Lung (tissue), 12 donors: Measurements from ENCODE around the gene LCORL. TPM values are rescaled to one million over a fixed set of nuclear protein-coding genes. Genes with fewer than 3 reads are reported as not detected.
A peak's percentile ranks its signal among the peaks of the same experiment; 100 is the strongest.

Experiments used
- ATAC-seq: fragments of 200-7000 bp; cut with Tn5 transposase; one replicate; pipeline ENCODE4 v1.9.1; 2020; ENCODE audit warnings: moderate number of reproducible peaks; ENCODE audit not compliant: insufficient read depth, low FRiP score
- DNase-seq, 3 donors: peaks; one replicate each; pipeline ENCODE4 v3.0.0-alpha.2; 2013 to 2017
- H3K27ac ChIP-seq, 2 donors: one replicate each; pipeline ENCODE4 v1.5.1; 2013; ENCODE audit warnings: mild to moderate bottlenecking in 2 of 2, moderate library complexity in 2 of 2, control low read depth in 1 of 2, inconsistent platforms in 1 of 2, low read depth in 1 of 2, low read length in 1 of 2
- H3K27me3 ChIP-seq, 3 donors: one replicate each; pipeline ENCODE4 v1.5.1; 2013; ENCODE audit warnings: low read length in 2 of 3; ENCODE audit not compliant: control insufficient read depth in 3 of 3, insufficient read depth in 3 of 3
- H3K36me3 ChIP-seq, 4 donors: one replicate each; pipeline ENCODE4 v1.5.1; 2013; ENCODE audit warnings: low read length in 4 of 4, mild to moderate bottlenecking in 1 of 4, moderate library complexity in 1 of 4; ENCODE audit not compliant: control insufficient read depth in 4 of 4, insufficient read depth in 4 of 4
- H3K4me1 ChIP-seq, 5 donors: one replicate each; pipeline ENCODE4 v1.5.1; 2013; ENCODE audit warnings: low read length in 5 of 5, mild to moderate bottlenecking in 2 of 5, moderate library complexity in 1 of 5; ENCODE audit not compliant: control insufficient read depth in 5 of 5, insufficient read depth in 5 of 5
- H3K4me3 ChIP-seq: one replicate; pipeline ENCODE4 v1.5.1; 2013; ENCODE audit warnings: mild to moderate bottlenecking, control low read depth, moderate library complexity
- H3K9ac ChIP-seq, 2 donors: one replicate each; pipeline ENCODE4 v1.5.1; 2013; ENCODE audit warnings: low read length in 2 of 2, control low read depth in 1 of 2; ENCODE audit not compliant: insufficient read depth in 1 of 2
- H3K9me3 ChIP-seq, 4 donors: one replicate each; pipeline ENCODE4 v1.5.1; 2013; ENCODE audit warnings: low read length in 3 of 4, mild to moderate bottlenecking in 1 of 4, moderate library complexity in 1 of 4; ENCODE audit not compliant: control insufficient read depth in 4 of 4, insufficient read depth in 3 of 4
- CTCF ChIP-seq: IDR thresholded peaks from 2 replicates; pipeline ENCODE4 v1.5.1; 2012; ENCODE audit warnings: mild to moderate bottlenecking; ENCODE audit errors: control extremely low read depth, extremely low read depth
- WGBS, 2 donors: extraction: QIAGEN DNeasy Blood & Tissue Kit; methylation state at CpG; one replicate each; pipeline ENCODE4 v1.1.7; 2013; 5-methylcytosine and 5-hydroxymethylcytosine counted together
- polyA plus RNA-seq, 2 donors: library from polyadenylated mRNA; stranded (reverse); fragments of 200-250 nt; gene quantifications; one replicate each; pipeline ENCODE4 v1.2.1, GENCODE V29; 2013
- total RNA-seq, 2 donors: library from RNA; depleted of rRNA in 1 of 2; stranded (reverse); fragments of >200 nt in 1 of 2; gene quantifications; one replicate each; pipeline ENCODE4 v1.2.1, GENCODE V29; 2014 to 2021
- donor health status: control.
- donor health status: control.
- donor health status: Bipolar disorder and iron deficiency.
- donor health status: healthy.
- donor health status: DM: yes; HTN: yes; CAD: no.

Gene LCORL
- total and polyA plus RNA-seq, 4 donors: 2.8 to 29.0 (median 7.0) TPM

- WGBS, 2 donors: 96 to 97% methylated on average over 4 of the region's 4 CpGs
- Histone ChIP-seq H3K36me3 (peaks cover 1 to 19% (median 10%) of the 10 kb centered on the region in 4 donors), H3K4me1 (no peaks in the 10 kb centered on the region), H3K4me3 (no peak overlapping the region), H3K27me3 (no peaks in the 10 kb centered on the region), H3K9ac (no peak overlapping the region), H3K27ac (no peak overlapping the region), H3K9me3 (no peaks in the 10 kb centered on the region)
- no peak for TF ChIP-seq CTCF
- ATAC-seq (no peak), DNase-seq (no peak)
Observed at GRCh38 chr4:17956245-17956644, 65.3 kb downstream of the LCORL start.

DNA sequence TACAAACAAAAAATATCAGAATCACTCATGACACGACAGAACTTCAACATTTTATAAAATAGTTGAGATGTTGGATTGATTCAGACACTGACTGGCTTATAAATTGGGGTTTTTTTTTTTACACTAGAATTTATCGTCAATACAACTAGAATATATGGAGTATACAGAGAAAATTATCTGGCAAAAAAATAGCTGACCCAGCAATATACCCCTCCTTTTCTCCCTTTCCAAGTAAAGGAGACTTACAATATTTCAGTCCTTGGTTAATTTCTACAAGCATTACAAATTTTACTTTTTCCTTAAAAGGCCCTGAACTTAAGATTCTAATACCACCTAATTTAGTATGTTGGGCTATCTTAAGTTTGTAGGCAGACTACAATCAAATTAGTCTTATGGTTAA, 76.3 kb downstream of the LCORL start:
- 94% methylated on average over 2 of the region's 2 CpGs for WGBS, 2 donors
- no peak for ATAC-seq
- peak in 2 of 3 donors; percentile 12 to 26 for DNase-seq
- no peaks in the 10 kb centered on the region for H3K36me3 ChIP-seq
- H3K27ac ChIP-seq: no peak overlapping the region
- no peaks in the 10 kb centered on the region for H3K27me3 ChIP-seq
- H3K4me3 ChIP-seq: no peak overlapping the region
- TF ChIP-seq CTCF: no peak
- peaks cover 0 to 1% (median 0%) of the 10 kb centered on the region in 4 donors for H3K9me3 ChIP-seq
- no peak overlapping the region for H3K9ac ChIP-seq
- peaks cover 0 to 3% (median 0%) of the 10 kb centered on the region in 5 donors for H3K4me1 ChIP-seq

DNA sequence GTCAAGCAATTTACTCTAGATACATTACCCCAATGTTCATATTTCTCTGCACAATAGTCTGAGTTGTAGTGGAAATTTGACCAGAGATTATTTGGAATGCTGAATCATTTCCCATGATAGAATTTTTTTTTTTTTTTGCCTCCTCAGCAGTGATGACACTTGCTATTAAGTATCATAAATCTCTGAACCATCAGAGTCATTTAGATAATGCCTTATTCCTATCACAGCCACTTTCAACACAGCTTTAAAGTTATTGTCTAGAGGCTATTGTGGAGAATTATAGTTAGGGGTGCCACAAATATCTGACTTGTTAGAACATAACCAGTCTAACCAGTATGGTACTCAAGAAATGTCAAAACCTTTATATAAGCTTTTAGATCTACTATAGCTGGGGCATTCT, 79.8 kb downstream of the LCORL start:
- Histone ChIP-seq H3K4me3 (no peak overlapping the region), H3K9ac (no peak overlapping the region), H3K27ac (no peak overlapping the region), H3K9me3 (peaks cover 0 to 1% (median 0%) of the 10 kb centered on the region in 4 donors), H3K4me1 (peaks cover 0 to 3% (median 0%) of the 10 kb centered on the region in 5 donors), H3K36me3 (no peaks in the 10 kb centered on the region), H3K27me3 (no peaks in the 10 kb centered on the region)
- no peak for TF ChIP-seq CTCF
- DNase-seq (peak in 1 of 3 donors; percentile 25), ATAC-seq (no peak)

DNA sequence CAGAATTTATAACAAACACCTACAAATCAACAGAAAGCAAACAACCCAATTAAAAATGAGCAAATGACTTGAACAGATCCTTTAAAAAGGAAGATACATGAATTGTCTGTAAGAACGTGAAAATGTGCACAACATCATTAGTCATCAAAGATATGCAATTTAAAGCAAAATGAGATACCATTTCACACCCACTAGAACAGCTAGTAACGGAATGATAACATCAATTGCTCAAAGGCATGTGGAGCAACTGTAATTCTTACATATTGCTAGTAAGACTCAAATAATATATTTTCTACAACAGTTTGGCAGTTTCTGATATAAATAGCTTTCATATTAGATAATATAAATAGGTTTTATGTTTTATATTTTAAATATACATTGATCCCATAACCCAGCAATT, 82.5 kb downstream of the LCORL start:
- 90 to 91% methylated on average over 2 of the region's 2 CpGs for WGBS, 2 donors
- DNase-seq (no peak), ATAC-seq (no peak)
- H3K9me3 ChIP-seq: peaks cover 0 to 1% (median 0%) of the 10 kb centered on the region in 4 donors
- H3K4me1 ChIP-seq: no peaks in the 10 kb centered on the region
- no peak overlapping the region for H3K9ac ChIP-seq
- TF ChIP-seq CTCF: no peak
- no peaks in the 10 kb centered on the region for H3K36me3 ChIP-seq
- no peak overlapping the region for H3K27ac ChIP-seq
- H3K27me3 ChIP-seq: no peaks in the 10 kb centered on the region
- H3K4me3 ChIP-seq: no peak overlapping the region
